T47D (cell line): ENCODE data around the gene PTPRE.

Experiments used
- DNase-seq, 2 experiments: peaks; one replicate each; pipeline versions ENCODE4 v3.0.0 to v3.0.0-alpha.2; 2011 to 2012; ENCODE audit warnings: low read depth in 1 of 2, low spot score in 1 of 2
- JUND ChIP-seq: IDR thresholded peaks from 2 replicates; pipeline ENCODE4 v1.6.1; 2012; ENCODE audit warnings: low read depth
- in situ Hi-C: cut with HindIII; loops from 2 replicates; pipeline ENCODE4 v1.10.0; 2016; ENCODE audit warnings: low sequenced_read_pairs, low pct_unique_long_range_greater_than_20kb

Gene PTPRE

GRCh38 chr10:128096486-128097199, 189.7 kb downstream of the PTPRE start:
- no peak for TF ChIP-seq JUND
- in situ Hi-C loops: no loop called here
- no peak for DNase-seq

GRCh38 chr10:128097783-128098182, 190.9 kb downstream of the PTPRE start:
- in situ Hi-C loops: no loop called here
- TF ChIP-seq JUND: no peak
- DNase-seq: no peak

- in situ Hi-C loops: no loop called here
- DNase-seq: no peak
- TF ChIP-seq JUND: no peak
Measured at GRCh38 chr10:128098631-128099030, 191.7 kb downstream of the PTPRE start.

GRCh38 chr10:128099901-128100300, 193.0 kb downstream of the PTPRE start:
- in situ Hi-C loops: no loop called here
- no peak for TF ChIP-seq JUND
- no peak for DNase-seq

GRCh38 chr10:128101901-128102300, 195.0 kb downstream of the PTPRE start:
- in situ Hi-C loops: no loop called here
- DNase-seq: no peak
- TF ChIP-seq JUND: no peak

GRCh38 chr10:128102480-128103228, 195.8 kb downstream of the PTPRE start:
- in situ Hi-C loops: no loop called here
- no peak for TF ChIP-seq JUND
- no peak for DNase-seq

- no peak for DNase-seq
- in situ Hi-C loops: no loop called here
- TF ChIP-seq JUND: no peak
Measured at GRCh38 chr10:128103229-128103714, 196.4 kb downstream of the PTPRE start.

- no peak for DNase-seq
- TF ChIP-seq JUND: no peak
- in situ Hi-C loops: no loop called here
Measured at GRCh38 chr10:128105383-128105782, 198.5 kb downstream of the PTPRE start.

GRCh38 chr10:128109707-128110106, 202.8 kb downstream of the PTPRE start:
- in situ Hi-C loops: no loop called here
- TF ChIP-seq JUND: no peak
- no peak for DNase-seq

GRCh38 chr10:128110339-128110738, 203.4 kb downstream of the PTPRE start:
- DNase-seq: no peak
- no peak for TF ChIP-seq JUND
- in situ Hi-C loops: no loop called here

GRCh38 chr10:128111696-128112095, 204.8 kb downstream of the PTPRE start:
- in situ Hi-C loops: no loop called here
- no peak for TF ChIP-seq JUND
- DNase-seq: no peak

GRCh38 chr10:128113026-128113425, 206.1 kb downstream of the PTPRE start:
- no peak for TF ChIP-seq JUND
- DNase-seq: no peak
- in situ Hi-C loops: no loop called here

GRCh38 chr10:128114901-128115300, 208.0 kb downstream of the PTPRE start:
- TF ChIP-seq JUND: no peak
- no peak for DNase-seq
- in situ Hi-C loops: no loop called here
